K562 treated with DMSO at 1 percent for 12 hours (cell line): Measurements from ENCODE around the gene FAT3. TPM values are rescaled to one million over a fixed set of nuclear protein-coding genes. Genes with fewer than 3 reads are reported as not detected.

Experiments used
- total RNA-seq: library from RNA; unstranded; fragments of 300-600 nt; gene quantifications from 2 replicates; pipeline ENCODE4 v1.2.3, GENCODE V29; 2022; ENCODE audit not compliant: insufficient read depth

The FAT3 gene
- not detected in 2 replicates for total RNA-seq

GRCh38 chr11:92224407-92225124 lies at the start of gene FAT3:
FAT3 (plus strand) TSS chr11:92224818; CDS start chr11:92352113, 127,295 bp downstream.

